ENCODE data around the gene PRKAR2B.

PRKAR2B gene

GRCh38 chr7:107180378-107180777 is 135.9 kb downstream of the PRKAR2B start:
- peak; percentile 41 for DNase-seq (ENCODE audit: low read depth)

GRCh38 chr7:107181172-107181571 is 136.7 kb downstream of the PRKAR2B start:
- TF ChIP-seq POLR2A (IDR thresholded peaks at IDR 0.05; ENCODE audit: extremely low read depth, insufficient read length) = no peak
- TF ChIP-seq MYC (IDR thresholded peaks at IDR 0.05; ENCODE audit: low read depth, low read length) = no peak
- TF ChIP-seq MAX (IDR thresholded peaks at IDR 0.05; ENCODE audit: low read depth, low read length) = no peak
- no peak for TF ChIP-seq CTCF (IDR thresholded peaks at IDR 0.05; ENCODE audit: low read depth, low read length)
- H3K4me3 ChIP-seq (ENCODE audit: low read depth, low read length) = no peak overlapping the region
- no peak for DNase-seq (ENCODE audit: low read depth)

More at GRCh38 chr7:107180378-107180777, 135.9 kb downstream of the PRKAR2B start:
- TF ChIP-seq CTCF (IDR thresholded peaks at IDR 0.05; ENCODE audit: low read depth, low read length) = no peak
- TF ChIP-seq POLR2A (IDR thresholded peaks at IDR 0.05; ENCODE audit: extremely low read depth, insufficient read length) = no peak
- no peak for TF ChIP-seq MAX (IDR thresholded peaks at IDR 0.05; ENCODE audit: low read depth, low read length)
- TF ChIP-seq MYC (IDR thresholded peaks at IDR 0.05; ENCODE audit: low read depth, low read length) = no peak
- H3K4me3 ChIP-seq (ENCODE audit: low read depth, low read length) = no peak overlapping the region

- no peak overlapping the region for H3K4me3 ChIP-seq (ENCODE audit: low read depth, low read length)
- DNase-seq (ENCODE audit: low read depth) = no peak
- TF ChIP-seq CTCF (IDR thresholded peaks at IDR 0.05; ENCODE audit: low read depth, low read length) (no peak), MAX (IDR thresholded peaks at IDR 0.05; ENCODE audit: low read depth, low read length) (no peak), POLR2A (IDR thresholded peaks at IDR 0.05; ENCODE audit: extremely low read depth, insufficient read length) (no peak), MYC (IDR thresholded peaks at IDR 0.05; ENCODE audit: low read depth, low read length) (no peak)
These were observed 141.2 kb downstream of the PRKAR2B start for GRCh38 chr7:107185716-107186115.

GRCh38 chr7:107186240-107186639 is 141.7 kb downstream of the PRKAR2B start:
- no peak for TF ChIP-seq MAX (IDR thresholded peaks at IDR 0.05; ENCODE audit: low read depth, low read length)
- no peak for TF ChIP-seq CTCF (IDR thresholded peaks at IDR 0.05; ENCODE audit: low read depth, low read length)
- H3K4me3 ChIP-seq (ENCODE audit: low read depth, low read length) = no peak overlapping the region
- DNase-seq (ENCODE audit: low read depth) = no peak

GRCh38 chr7:107187774-107188173 is 143.3 kb downstream of the PRKAR2B start:
- no peak overlapping the region for H3K4me3 ChIP-seq (ENCODE audit: low read depth, low read length)
- no peak for DNase-seq (ENCODE audit: low read depth)
- TF ChIP-seq MYC (IDR thresholded peaks at IDR 0.05; ENCODE audit: low read depth, low read length) (no peak), POLR2A (IDR thresholded peaks at IDR 0.05; ENCODE audit: extremely low read depth, insufficient read length) (no peak), CTCF (IDR thresholded peaks at IDR 0.05; ENCODE audit: low read depth, low read length) (no peak), MAX (IDR thresholded peaks at IDR 0.05; ENCODE audit: low read depth, low read length) (no peak)

GRCh38 chr7:107190090-107190489 is 145.6 kb downstream of the PRKAR2B start:
- no peak for TF ChIP-seq POLR2A (IDR thresholded peaks at IDR 0.05; ENCODE audit: extremely low read depth, insufficient read length)
- TF ChIP-seq MYC (IDR thresholded peaks at IDR 0.05; ENCODE audit: low read depth, low read length) = no peak
- no peak for TF ChIP-seq CTCF (IDR thresholded peaks at IDR 0.05; ENCODE audit: low read depth, low read length)
- no peak for TF ChIP-seq MAX (IDR thresholded peaks at IDR 0.05; ENCODE audit: low read depth, low read length)
- H3K4me3 ChIP-seq (ENCODE audit: low read depth, low read length) = no peak overlapping the region
- no peak for DNase-seq (ENCODE audit: low read depth)

Measured in NB4 (cell line).